HUDEP-2 (cell line): ENCODE results near the gene LRTM2.
A peak's percentile ranks its signal among the peaks of the same experiment; 100 is the strongest.

Source experiments
- DNase-seq, 76 experiments: peaks; one replicate each; lab custom pipeline; 2025; ENCODE audit not compliant: unreplicated experiment in 76 of 76; lab: John Stamatoyannopoulos, UW

LRTM2 gene

GRCh38 chr12:1880153-1880845 is 59.9 kb downstream of the LRTM2 start:
- DNase-seq: no peak

- no peak for DNase-seq
Observed at GRCh38 chr12:1880876-1881275, 60.5 kb downstream of the LRTM2 start.

- no peak for DNase-seq
Observed at GRCh38 chr12:1881301-1881700, 60.9 kb downstream of the LRTM2 start.

GRCh38 chr12:1881936-1882335 is 61.6 kb downstream of the LRTM2 start:
- no peak for DNase-seq

- no peak for DNase-seq
Observed at GRCh38 chr12:1882405-1882804, 62.0 kb downstream of the LRTM2 start.

GRCh38 chr12:1882850-1883470 is 62.6 kb downstream of the LRTM2 start:
- DNase-seq: no peak

- DNase-seq: no peak
Observed at GRCh38 chr12:1883513-1883912, 63.1 kb downstream of the LRTM2 start.

- DNase-seq: no peak
Observed at GRCh38 chr12:1884651-1885050, 64.3 kb downstream of the LRTM2 start.

- no peak for DNase-seq
Observed at GRCh38 chr12:1885082-1885596, 64.8 kb downstream of the LRTM2 start.

- DNase-seq: peak in 38 of 76 experiments; percentile 5 to 55 (median 20)
Observed at GRCh38 chr12:1885599-1886245, 65.4 kb downstream of the LRTM2 start.
